Subcutaneous abdominal adipose tissue (tissue), 5 donors: ENCODE results near the gene SPATA17.
"Not testable (repeated sequence)": the region's sequence is repeated elsewhere in the genome, so short reads cannot be mapped to it uniquely, and the experiment has no call there.

Source experiments
- H3K27ac ChIP-seq: one replicate; pipeline ENCODE4 v1.7.0; 2013; ENCODE audit warnings: low read depth, mild to moderate bottlenecking, inconsistent platforms, low read length, moderate library complexity
- H3K27me3 ChIP-seq, 5 donors: one replicate each; pipeline ENCODE4 v1.7.0; 2013; ENCODE audit warnings: low read length in 5 of 5, inconsistent platforms in 1 of 5; ENCODE audit not compliant: control insufficient read depth in 5 of 5, insufficient read depth in 4 of 5
- H3K36me3 ChIP-seq, 5 donors: one replicate each; pipeline ENCODE4 v1.7.0; 2013; ENCODE audit warnings: low read length in 5 of 5; ENCODE audit not compliant: control insufficient read depth in 5 of 5, insufficient read depth in 5 of 5
- H3K4me1 ChIP-seq, 5 donors: one replicate each; pipeline ENCODE4 v1.7.0; 2013; ENCODE audit warnings: low read length in 5 of 5, mild to moderate bottlenecking in 3 of 5, moderate library complexity in 1 of 5; ENCODE audit not compliant: control insufficient read depth in 5 of 5, insufficient read depth in 5 of 5
- H3K4me3 ChIP-seq, 5 donors: one replicate each; pipeline ENCODE4 v1.7.0; 2013; ENCODE audit warnings: low read length in 5 of 5, low read depth in 1 of 5
- H3K9ac ChIP-seq, 5 donors: one replicate each; pipeline ENCODE4 v1.7.0; 2013; ENCODE audit warnings: low read length in 5 of 5, mild to moderate bottlenecking in 4 of 5, moderate library complexity in 3 of 5
- H3K9me3 ChIP-seq, 5 donors: one replicate each; pipeline ENCODE4 v1.7.0; 2013; ENCODE audit warnings: low read length in 5 of 5; ENCODE audit not compliant: control insufficient read depth in 5 of 5
- donor health status: healthy.
- donor health status: healthy.
- donor health status: healthy.
- donor health status: healthy.
- donor health status: healthy.

The SPATA17 gene

DNA sequence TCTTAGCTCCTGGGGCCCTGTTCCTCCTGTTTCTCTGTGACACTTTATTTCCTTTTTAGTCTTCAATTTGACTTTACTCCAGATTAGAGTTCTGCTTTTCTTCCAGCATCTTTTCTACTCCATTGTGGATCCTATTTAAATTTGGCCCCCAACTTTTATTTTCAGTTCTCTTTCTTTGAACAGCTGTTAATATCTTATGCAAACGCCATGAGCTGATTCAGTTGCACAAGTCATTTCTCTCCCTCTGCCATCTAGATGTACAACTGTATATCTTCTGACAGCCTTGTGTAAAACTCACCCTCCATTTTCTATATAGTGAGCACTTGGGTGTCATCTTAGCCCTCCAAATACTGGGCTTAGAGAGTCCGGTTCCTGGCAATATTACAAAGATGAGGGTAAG is 42.2 kb downstream of the SPATA17 start:
- Histone ChIP-seq H3K9me3 (no peaks in the 10 kb centered on the region), H3K9ac (no peak overlapping the region), H3K27me3 (no peaks in the 10 kb centered on the region), H3K36me3 (no peaks in the 10 kb centered on the region), H3K4me3 (no peak overlapping the region), H3K4me1 (peaks cover 0 to 10% (median 3%) of the 10 kb centered on the region in 5 donors), H3K27ac (no peak overlapping the region)

DNA sequence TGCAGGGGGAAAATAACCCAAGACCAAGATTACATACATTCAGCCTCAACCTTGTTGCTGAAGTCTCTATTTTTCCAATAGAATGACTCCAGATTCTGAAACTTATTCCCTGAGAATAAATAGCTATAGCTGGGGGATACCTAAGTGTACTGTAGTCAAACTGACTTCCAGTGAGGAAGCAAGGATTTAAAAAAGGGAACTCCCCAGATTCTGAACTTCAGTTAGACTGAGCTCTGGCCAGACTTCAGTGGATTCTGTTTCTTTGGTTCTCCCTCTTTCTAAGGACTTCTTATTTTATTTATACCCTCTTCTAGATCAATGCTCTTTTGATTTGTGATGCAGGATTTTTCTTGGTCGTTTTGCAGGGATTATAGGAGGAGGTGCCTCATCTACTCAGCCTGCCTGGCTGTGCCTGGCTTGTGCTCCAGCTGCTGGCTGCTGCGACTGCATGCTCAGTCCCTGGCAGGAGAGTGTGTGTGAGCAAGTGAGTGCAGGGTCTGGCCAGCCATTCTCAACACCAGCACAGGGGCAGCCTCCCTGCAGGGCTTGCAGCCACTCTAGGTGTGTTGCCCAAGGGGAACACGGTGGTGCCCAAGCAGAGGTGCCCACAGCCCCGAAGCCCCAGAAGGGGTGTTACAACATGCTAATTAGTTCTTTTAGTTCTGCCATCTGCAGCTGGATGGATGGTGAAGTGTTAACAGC is 43.0 kb downstream of the SPATA17 start:
- Histone ChIP-seq H3K4me1 (peaks cover 0 to 10% (median 3%) of the 10 kb centered on the region in 5 donors), H3K9me3 (no peaks in the 10 kb centered on the region), H3K9ac (no peak overlapping the region), H3K27me3 (no peaks in the 10 kb centered on the region), H3K4me3 (no peak overlapping the region), H3K36me3 (no peaks in the 10 kb centered on the region), H3K27ac (no peak overlapping the region)

DNA sequence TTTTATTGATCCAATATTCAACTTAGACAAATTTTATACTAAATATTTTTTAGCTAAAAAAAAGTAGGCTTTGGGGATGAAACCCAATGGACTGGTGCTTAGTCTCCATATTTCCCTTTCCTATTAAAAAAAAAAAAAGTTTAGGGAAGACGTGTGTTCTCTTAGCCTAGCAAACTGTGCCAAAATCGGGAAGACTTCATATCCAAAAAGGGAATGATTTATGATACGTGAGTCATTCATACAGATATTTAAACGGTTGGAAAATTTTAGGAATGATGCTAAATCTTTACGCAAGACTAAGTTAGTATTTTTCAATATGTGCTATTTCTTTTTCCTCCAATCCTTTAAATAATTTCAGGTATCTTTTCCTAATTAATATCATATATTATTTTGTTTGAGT is 50.7 kb downstream of the SPATA17 start:
- H3K4me1 ChIP-seq: no peaks in the 10 kb centered on the region

DNA sequence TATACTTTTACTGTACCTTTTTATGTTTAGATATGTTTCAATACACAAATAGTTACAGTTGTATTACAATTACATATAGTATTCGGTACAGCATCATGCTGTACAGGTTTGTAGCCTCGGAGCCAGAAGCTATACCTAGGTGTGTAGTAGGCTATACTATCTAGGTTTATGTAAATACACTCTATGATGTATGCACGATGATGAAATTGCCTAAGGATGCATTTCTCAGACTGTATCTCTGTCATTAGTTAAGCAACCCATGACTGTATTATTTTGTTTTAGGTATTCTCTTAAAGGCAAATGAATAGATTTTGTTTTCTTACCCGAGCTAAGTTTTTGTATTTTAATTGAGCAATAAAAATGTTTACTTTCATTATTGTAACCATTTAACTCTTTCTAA is 56.4 kb downstream of the SPATA17 start:
- Histone ChIP-seq H3K4me1 (no peaks in the 10 kb centered on the region), H3K9ac (no peak overlapping the region), H3K9me3 (no peaks in the 10 kb centered on the region), H3K27ac (no peak overlapping the region), H3K4me3 (no peak overlapping the region), H3K36me3 (no peaks in the 10 kb centered on the region), H3K27me3 (no peaks in the 10 kb centered on the region)

More for the DNA sequence above, 50.7 kb downstream of the SPATA17 start:
- Histone ChIP-seq H3K9ac (no peak overlapping the region), H3K36me3 (no peaks in the 10 kb centered on the region), H3K27me3 (no peaks in the 10 kb centered on the region), H3K4me3 (no peak overlapping the region), H3K27ac (no peak overlapping the region), H3K9me3 (no peaks in the 10 kb centered on the region)

DNA sequence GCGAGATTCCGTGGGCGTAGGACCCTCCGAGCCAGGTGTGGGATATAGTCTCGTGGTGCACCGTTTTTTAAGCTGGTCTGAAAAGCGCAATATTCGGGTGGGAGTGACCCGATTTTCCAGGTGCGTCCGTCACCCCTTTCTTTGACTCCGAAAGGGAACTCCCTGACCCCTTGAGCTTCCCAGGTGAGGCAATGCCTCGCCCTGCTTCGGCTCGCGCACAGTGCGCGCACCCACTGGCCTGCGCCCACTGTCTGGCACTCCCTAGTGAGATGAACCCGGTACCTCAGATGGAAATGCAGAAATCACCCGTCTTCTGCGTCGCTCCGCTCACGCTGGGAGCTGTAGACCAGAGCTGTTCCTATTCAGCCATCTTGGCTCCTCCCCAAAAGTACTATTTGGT is 65.0 kb downstream of the SPATA17 start:
- not testable (repeated sequence) for H3K36me3 ChIP-seq, H3K9me3 ChIP-seq, H3K4me3 ChIP-seq, H3K9ac ChIP-seq, H3K27ac ChIP-seq, H3K4me1 ChIP-seq, H3K27me3 ChIP-seq

DNA sequence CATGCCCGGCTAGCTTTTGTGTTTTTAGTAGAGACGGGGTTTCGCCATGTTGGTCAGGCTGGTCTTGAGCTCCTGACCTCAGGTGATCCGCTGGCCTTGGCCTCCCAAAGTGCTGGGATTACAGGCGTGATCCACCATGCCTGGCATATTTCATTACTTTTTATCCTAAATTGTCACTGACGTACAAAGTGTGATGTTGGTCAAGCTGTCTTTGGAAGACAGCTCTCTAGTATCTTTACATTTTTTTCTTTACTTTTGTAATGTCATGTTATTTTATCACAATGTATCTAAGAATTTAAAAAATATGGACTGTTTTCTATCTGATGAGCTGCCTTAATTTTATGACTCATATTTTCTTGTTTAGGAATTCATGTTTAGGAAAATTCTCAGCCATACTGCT is 72.2 kb downstream of the SPATA17 start:
- Histone ChIP-seq H3K9me3 (no peaks in the 10 kb centered on the region), H3K9ac (no peak overlapping the region), H3K4me1 (no peaks in the 10 kb centered on the region), H3K36me3 (no peaks in the 10 kb centered on the region), H3K4me3 (no peak overlapping the region), H3K27ac (no peak overlapping the region), H3K27me3 (no peaks in the 10 kb centered on the region)

DNA sequence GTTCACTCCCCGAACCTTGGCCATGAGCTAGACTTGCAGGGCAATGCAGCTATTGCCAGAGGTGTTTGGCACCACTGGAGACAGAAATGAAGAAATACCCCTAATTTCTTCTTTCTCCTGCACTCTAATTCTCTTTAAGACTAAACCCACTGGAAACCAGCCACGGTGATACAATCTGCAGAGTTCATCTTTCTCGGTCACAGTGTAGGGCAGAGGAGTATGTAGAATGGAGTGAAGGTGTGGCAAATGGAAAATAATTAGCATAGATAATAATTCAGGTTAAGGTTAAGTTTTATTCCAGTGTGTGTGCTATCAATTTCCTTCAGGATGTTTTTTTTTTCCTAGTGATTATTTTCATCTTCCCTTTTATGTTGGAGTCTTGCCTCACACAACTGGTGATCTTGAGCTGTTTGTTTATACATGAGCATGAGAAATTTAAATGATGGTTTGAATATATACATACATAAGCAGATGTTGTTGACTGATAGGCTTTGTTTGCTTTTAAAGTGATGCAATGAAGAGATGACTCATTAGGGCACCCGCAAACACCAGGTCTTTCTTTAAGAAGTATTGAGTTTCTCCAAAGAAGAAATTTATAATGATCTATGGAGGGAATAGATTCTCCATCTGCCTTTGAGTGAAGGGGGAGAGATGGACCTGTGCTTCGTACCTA is 81.9 kb downstream of the SPATA17 start:
- Histone ChIP-seq H3K27me3 (no peaks in the 10 kb centered on the region), H3K4me3 (no peak overlapping the region), H3K27ac (no peak overlapping the region), H3K9ac (no peak overlapping the region), H3K4me1 (no peaks in the 10 kb centered on the region), H3K36me3 (no peaks in the 10 kb centered on the region), H3K9me3 (no peaks in the 10 kb centered on the region)

DNA sequence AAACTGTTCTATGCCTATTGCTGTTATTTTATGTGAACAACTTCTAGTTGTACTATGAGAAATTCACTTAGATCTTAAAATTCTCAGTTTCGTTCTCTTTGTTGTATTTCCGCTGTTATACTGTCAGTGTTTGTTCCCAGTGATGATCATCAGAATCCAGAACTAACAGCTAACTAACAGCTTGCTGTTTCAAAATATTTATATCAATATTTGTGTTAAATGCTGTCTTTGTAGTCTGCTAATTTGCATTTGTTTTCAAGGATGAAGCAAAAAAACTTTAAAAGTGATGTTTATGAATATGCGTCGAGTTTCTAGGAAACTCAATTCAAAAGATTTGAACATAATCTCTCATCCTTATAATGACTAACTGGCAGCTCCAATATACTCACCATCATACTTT is 84.5 kb downstream of the SPATA17 start:
- no peak overlapping the region for H3K27ac ChIP-seq
- H3K9ac ChIP-seq: no peak overlapping the region
- no peaks in the 10 kb centered on the region for H3K36me3 ChIP-seq
- H3K9me3 ChIP-seq: peaks cover 0 to 3% (median 0%) of the 10 kb centered on the region in 5 donors
- H3K4me3 ChIP-seq: no peak overlapping the region
- H3K4me1 ChIP-seq: no peaks in the 10 kb centered on the region
- H3K27me3 ChIP-seq: no peaks in the 10 kb centered on the region

DNA sequence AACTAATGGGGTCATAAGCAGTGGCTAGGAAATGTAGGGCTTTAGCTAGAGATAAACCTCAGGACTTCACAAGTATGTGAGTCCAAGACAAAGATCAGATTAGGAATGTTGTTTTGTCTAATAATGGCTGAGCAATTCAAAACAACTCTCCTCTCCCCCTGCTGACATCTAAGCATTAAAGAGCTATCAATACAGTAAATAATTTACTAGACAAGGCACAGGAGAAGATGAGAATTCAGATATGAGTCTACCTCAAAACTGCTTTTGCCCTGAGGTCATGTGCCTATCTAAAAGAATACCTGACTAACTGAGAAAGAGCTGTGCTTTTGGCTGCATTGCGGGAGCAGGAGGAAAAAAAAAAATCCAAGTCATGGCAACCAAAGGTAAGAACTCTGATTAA is 86.8 kb downstream of the SPATA17 start:
- H3K4me3 ChIP-seq: no peak overlapping the region
- no peaks in the 10 kb centered on the region for H3K4me1 ChIP-seq
- no peaks in the 10 kb centered on the region for H3K27me3 ChIP-seq
- H3K36me3 ChIP-seq: no peaks in the 10 kb centered on the region
- no peak overlapping the region for H3K27ac ChIP-seq
- peaks cover 0 to 3% (median 0%) of the 10 kb centered on the region in 5 donors for H3K9me3 ChIP-seq
- no peak overlapping the region for H3K9ac ChIP-seq

DNA sequence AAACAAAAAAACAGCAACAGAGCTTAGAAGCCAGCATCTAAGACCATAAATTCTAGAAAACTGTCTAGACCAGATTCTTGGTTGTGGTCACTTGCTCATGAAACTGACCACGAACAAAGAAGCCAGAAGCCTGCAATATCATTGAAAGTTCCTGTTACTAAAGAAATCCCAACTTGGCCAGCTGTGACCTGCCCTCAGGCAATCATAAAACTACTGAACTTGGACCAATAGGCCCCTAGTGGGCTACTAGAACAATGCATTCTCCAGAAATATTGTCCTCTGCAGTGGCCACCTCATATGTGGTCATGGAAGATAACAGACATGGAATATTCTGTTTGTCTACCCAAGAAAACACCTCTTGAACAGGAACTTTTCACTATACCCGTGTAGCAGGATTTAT is 87.7 kb downstream of the SPATA17 start:
- no peak overlapping the region for H3K27ac ChIP-seq
- H3K36me3 ChIP-seq: no peaks in the 10 kb centered on the region
- peaks cover 0 to 3% (median 0%) of the 10 kb centered on the region in 5 donors for H3K9me3 ChIP-seq
- no peak overlapping the region for H3K4me3 ChIP-seq
- H3K27me3 ChIP-seq: no peaks in the 10 kb centered on the region
- no peak overlapping the region for H3K9ac ChIP-seq
- H3K4me1 ChIP-seq: no peaks in the 10 kb centered on the region
